WTC11 (cell line): ENCODE data around the gene LILRA6.

Experiments used
- AFF4 ChIP-seq: sonication (generic); formaldehyde crosslinking; IDR thresholded peaks from 2 replicates; pipeline ENCODE4 v1.8.1; 2023; ENCODE audit warnings: mild to moderate bottlenecking, missing genetic modification reagents, borderline replicate concordance
- E2F4 ChIP-seq: sonication (generic); formaldehyde crosslinking; IDR thresholded peaks from 2 replicates; pipeline ENCODE4 v1.8.1; 2022; ENCODE audit warnings: low read depth, mild to moderate bottlenecking, moderate library complexity, missing genetic modification reagents, borderline replicate concordance
- JUN ChIP-seq: sonication (generic); formaldehyde crosslinking; IDR thresholded peaks from 2 replicates; pipeline ENCODE4 v1.8.0; 2023; ENCODE audit warnings: mild to moderate bottlenecking, missing genetic modification reagents
- MYBL2 ChIP-seq: sonication (generic); formaldehyde crosslinking; IDR thresholded peaks from 2 replicates; pipeline ENCODE4 v1.8.1; 2023; ENCODE audit warnings: mild to moderate bottlenecking, moderate library complexity, missing genetic modification reagents

- no peak for TF ChIP-seq AFF4 (CRISPR knock-in tag)
- TF ChIP-seq JUN: no peak
- TF ChIP-seq MYBL2 (CRISPR knock-in tag): peak; percentile 53; the same call in 1 of the 2 replicates
- no peak for TF ChIP-seq E2F4 (CRISPR knock-in tag)
Measured at GRCh38 chr19:54201172-54201701, 41.4 kb downstream of the LILRA6 start.
